Fibroblast of lung (primary cell): ENCODE measurements around the gene AHCYL2. TPM values are rescaled to one million over a fixed set of nuclear protein-coding genes. Genes with fewer than 3 reads are reported as not detected.

Experiments
- DNase-seq, 2 donors: peaks; one replicate each; pipeline versions ENCODE4 v3.0.0 to v3.0.0-alpha.2; 2010; ENCODE audit warnings: low read depth in 2 of 2
- H2AFZ ChIP-seq: 2 replicates; pipeline ENCODE4 v1.5.1; 2012; ENCODE audit warnings: low read length, control low read depth, inconsistent platforms
- H3K27ac ChIP-seq: 2 replicates; pipeline ENCODE4 v1.5.1; 2011; ENCODE audit warnings: low read length, control low read depth; ENCODE audit not compliant: insufficient read depth
- H3K27me3 ChIP-seq: 2 replicates; pipeline ENCODE4 v1.5.1; 2011; ENCODE audit warnings: mild to moderate bottlenecking, low read length; ENCODE audit not compliant: control insufficient read depth, insufficient read depth
- H3K36me3 ChIP-seq: 2 replicates; pipeline ENCODE4 v1.5.1; 2011; ENCODE audit warnings: low read length; ENCODE audit not compliant: control insufficient read depth, insufficient read depth
- H3K4me1 ChIP-seq: 2 replicates; pipeline ENCODE4 v1.5.1; 2011; ENCODE audit warnings: low read length; ENCODE audit not compliant: control insufficient read depth, insufficient read depth; ENCODE audit errors: extremely low read depth
- H3K4me2 ChIP-seq: 2 replicates; pipeline ENCODE4 v1.5.1; 2011; ENCODE audit warnings: low read length, control low read depth; ENCODE audit not compliant: insufficient read depth; ENCODE audit errors: extremely low read depth
- H3K4me3 ChIP-seq, 4 experiments: fragments of 200-600 bp in 1 of 4; sonication (generic) in 1 of 4; replicated peaks in 1 of 4; 2 replicates each; pipeline ENCODE4 v1.5.1; 2011 to 2016; ENCODE audit warnings: low read length in 4 of 4, low read depth in 3 of 4, mild to moderate bottlenecking in 3 of 4, control low read depth in 2 of 4, inconsistent platforms in 1 of 4, mixed read lengths in 1 of 4; ENCODE audit not compliant: insufficient read depth in 1 of 4; ENCODE audit errors: control extremely low read depth in 1 of 4
- H3K79me2 ChIP-seq: 2 replicates; pipeline ENCODE4 v1.5.1; 2012; ENCODE audit warnings: mild to moderate bottlenecking, low read length, inconsistent platforms; ENCODE audit not compliant: control insufficient read depth, insufficient read depth
- H3K9ac ChIP-seq: 2 replicates; pipeline ENCODE4 v1.5.1; 2011; ENCODE audit warnings: mild to moderate bottlenecking, low read length, control low read depth; ENCODE audit not compliant: insufficient read depth
- H3K9me3 ChIP-seq: 2 replicates; pipeline ENCODE4 v1.5.1; 2012; ENCODE audit warnings: low read depth, low read length; ENCODE audit not compliant: control insufficient read depth, insufficient read depth
- H4K20me1 ChIP-seq: 2 replicates; pipeline ENCODE4 v1.5.1; 2011; ENCODE audit warnings: low read length; ENCODE audit not compliant: control insufficient read depth, insufficient read depth; ENCODE audit errors: extremely low read depth
- CTCF ChIP-seq, 2 donors: IDR thresholded peaks in 1 of 2; conservative IDR thresholded peaks in 1 of 2; 1 replicate in 1 of 2; 2 replicates in 1 of 2; pipeline ENCODE4 v1.5.1; 2011 to 2012; ENCODE audit warnings: low read length in 2 of 2, control low read depth in 1 of 2, inconsistent platforms in 1 of 2, low read depth in 1 of 2, mild to moderate bottlenecking in 1 of 2
- EZH2 ChIP-seq: IDR thresholded peaks from 2 replicates; pipeline ENCODE4 v1.5.1; 2012; ENCODE audit warnings: low read length, control low read depth, mild to moderate bottlenecking; ENCODE audit errors: missing control alignments
- polyA plus RNA-seq, 2 donors: library from polyadenylated mRNA; depleted of rRNA in 1 of 2; stranded (reverse) in 1 of 2; unstranded in 1 of 2; fragments of >200 nt; gene quantifications; 2 replicates each; pipeline ENCODE4 v1.2.1, GENCODE V29; 2011 to 2012; ENCODE audit warnings: missing spikeins in 1 of 2
- total RNA-seq: library from RNA; depleted of rRNA; stranded (reverse); fragments of >200 nt; gene quantifications from 2 replicates; pipeline ENCODE4 v1.2.1, GENCODE V29; 2014

The AHCYL2 gene
- total and polyA plus RNA-seq, 2 donors (not counting 1 experiment from before 2014, with no cell fraction given): 8.7 to 11.9 TPM

- Histone ChIP-seq H3K9ac (no peak overlapping the region), H3K4me3 (no peak overlapping the region), H3K4me1 (no peaks in the 10 kb centered on the region), H2AFZ (no peak overlapping the region), H3K27me3 (no peaks in the 10 kb centered on the region), H3K9me3 (no peaks in the 10 kb centered on the region), H3K36me3 (no peaks in the 10 kb centered on the region), H3K79me2 (no peaks in the 10 kb centered on the region), H4K20me1 (no peaks in the 10 kb centered on the region), H3K27ac (no peak overlapping the region), H3K4me2 (no peak overlapping the region)
- no peak for DNase-seq
- TF ChIP-seq CTCF (conservative IDR thresholded peaks at IDR 0.05 in 1 of 2, IDR thresholded peaks at IDR 0.05 in 1 of 2; ENCODE audit: low read depth in 1 of 2, low read length in 2 of 2): no peak
- no peak for TF ChIP-seq EZH2
These were observed 227.9 kb downstream of the AHCYL2 start for GRCh38 chr7:129452589-129453231.

- Histone ChIP-seq H3K36me3 (peaks cover 2% of the 10 kb centered on the region), H3K27ac (no peak overlapping the region), H3K4me3 (no peak overlapping the region), H3K9ac (no peak overlapping the region), H3K9me3 (no peaks in the 10 kb centered on the region), H3K4me2 (no peak overlapping the region), H2AFZ (no peak overlapping the region), H3K27me3 (no peaks in the 10 kb centered on the region), H3K79me2 (no peaks in the 10 kb centered on the region), H3K4me1 (no peaks in the 10 kb centered on the region), H4K20me1 (no peaks in the 10 kb centered on the region)
- DNase-seq: no peak
- TF ChIP-seq EZH2 (no peak), CTCF (conservative IDR thresholded peaks at IDR 0.05 in 1 of 2, IDR thresholded peaks at IDR 0.05 in 1 of 2; ENCODE audit: low read depth in 1 of 2, low read length in 2 of 2) (no peak)
These were observed 228.8 kb downstream of the AHCYL2 start for GRCh38 chr7:129453510-129454248.

DNA sequence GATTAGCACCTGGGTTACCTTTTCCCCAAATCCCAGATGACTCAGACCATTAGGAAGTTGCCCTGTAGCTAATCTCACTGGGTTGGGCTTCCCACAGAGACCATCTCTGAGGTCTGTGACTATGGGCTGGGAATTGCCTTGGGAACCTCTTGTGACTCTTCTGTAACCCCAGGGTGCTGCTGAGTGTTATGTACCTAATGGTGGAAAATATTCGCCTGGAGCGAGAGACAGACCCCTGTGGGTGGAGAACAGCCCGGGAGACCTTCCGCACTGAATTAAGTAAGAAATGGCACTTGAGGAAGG lies 229.4 kb downstream of the AHCYL2 start:
- Histone ChIP-seq H3K4me3 (no peak overlapping the region), H2AFZ (no peak overlapping the region), H3K9ac (no peak overlapping the region), H3K27ac (no peak overlapping the region), H3K36me3 (peaks cover 2% of the 10 kb centered on the region), H3K27me3 (no peaks in the 10 kb centered on the region), H3K9me3 (no peaks in the 10 kb centered on the region), H3K79me2 (no peaks in the 10 kb centered on the region), H3K4me1 (no peaks in the 10 kb centered on the region), H4K20me1 (no peaks in the 10 kb centered on the region), H3K4me2 (no peak overlapping the region)
- no peak for TF ChIP-seq CTCF (conservative IDR thresholded peaks at IDR 0.05 in 1 of 2, IDR thresholded peaks at IDR 0.05 in 1 of 2; ENCODE audit: low read depth in 1 of 2, low read length in 2 of 2)
- TF ChIP-seq EZH2: no peak
- DNase-seq: no peak
